GM23338 (cell line): Measurements from ENCODE around the gene PNPLA7. TPM values are rescaled to one million over a fixed set of nuclear protein-coding genes. Genes with fewer than 3 reads are reported as not detected.

Experiments
- ATAC-seq: fragments of 200-7000 bp; cut with Tn5 transposase; 3 replicates; pipeline ENCODE4 v1.9.1; 2020
- DNase-seq: peaks from one replicate; pipeline ENCODE4 v3.0.0-alpha.2; 2015; ENCODE audit warnings: low spot score
- H2AFZ ChIP-seq: fragments of 200-600 bp; sonication (generic); 2 replicates; pipeline ENCODE4 v1.8.0; 2016; ENCODE audit warnings: antibody characterized with exemption, mild to moderate bottlenecking, moderate library complexity
- H3F3A ChIP-seq: fragments of 200-600 bp; sonication (generic); replicated peaks from 2 replicates; pipeline ENCODE4 v1.8.0; 2017; ENCODE audit warnings: antibody characterized with exemption, mixed run types, low read depth
- H3K27ac ChIP-seq: fragments of 200-600 bp; sonication (generic); 2 replicates; pipeline ENCODE4 v1.6.1; 2016; ENCODE audit warnings: low read depth
- H3K27me3 ChIP-seq: fragments of 200-600 bp; sonication (generic); 2 replicates; pipeline ENCODE4 v1.8.0; 2016; ENCODE audit warnings: mild to moderate bottlenecking, mixed run types, moderate library complexity; ENCODE audit not compliant: insufficient read depth
- H3K36me3 ChIP-seq: fragments of 200-600 bp; sonication (generic); 2 replicates; pipeline ENCODE4 v1.8.0; 2016; ENCODE audit warnings: mild to moderate bottlenecking; ENCODE audit not compliant: insufficient read depth
- H3K4me1 ChIP-seq: fragments of 200-600 bp; sonication (generic); 2 replicates; pipeline ENCODE4 v1.8.0; 2016; ENCODE audit warnings: mild to moderate bottlenecking, moderate library complexity; ENCODE audit not compliant: insufficient read depth
- H3K4me2 ChIP-seq: fragments of 200-600 bp; sonication (generic); 2 replicates; pipeline ENCODE4 v1.7.1; 2017; ENCODE audit warnings: mixed run types
- H3K4me3 ChIP-seq: fragments of 200-600 bp; sonication (generic); 2 replicates; pipeline ENCODE4 v1.6.1; 2016; ENCODE audit warnings: mixed run types
- H3K79me2 ChIP-seq: fragments of 200-600 bp; sonication (generic); replicated peaks from 2 replicates; pipeline ENCODE4 v1.8.0; 2017; ENCODE audit warnings: mild to moderate bottlenecking; ENCODE audit not compliant: insufficient read depth
- H3K9me2 ChIP-seq: fragments of 200-600 bp; sonication (generic); 2 replicates; pipeline ENCODE4 v1.8.0; 2017; ENCODE audit not compliant: insufficient read depth
- H4K20me1 ChIP-seq: fragments of 200-600 bp; sonication (generic); replicated peaks from 2 replicates; pipeline ENCODE4 v1.8.0; 2017; ENCODE audit warnings: mild to moderate bottlenecking; ENCODE audit not compliant: insufficient read depth
- H3K27ac Mint-ChIP-seq: 2 replicates; pipeline ENCODE4 v1.8.0; 2020; ENCODE audit warnings: inconsistent platforms, mild to moderate bottlenecking, moderate library complexity, mixed read lengths
- H3K27me3 Mint-ChIP-seq: 3 replicates; pipeline ENCODE4 v1.8.0; 2022; ENCODE audit warnings: low read depth, mild to moderate bottlenecking, moderate library complexity, mixed read lengths, inconsistent platforms; ENCODE audit not compliant: insufficient read depth, poor library complexity
- H3K36me3 Mint-ChIP-seq: 3 replicates; pipeline ENCODE4 v1.8.0; 2021; ENCODE audit warnings: low read depth, mild to moderate bottlenecking, inconsistent platforms, moderate library complexity, mixed read lengths
- H3K4me1 Mint-ChIP-seq: 3 replicates; pipeline ENCODE4 v1.8.0; 2020; ENCODE audit warnings: mild to moderate bottlenecking, inconsistent platforms, mixed read lengths
- H3K4me3 Mint-ChIP-seq: 3 replicates; pipeline ENCODE4 v1.8.0; 2021; ENCODE audit warnings: moderate library complexity, mild to moderate bottlenecking, inconsistent platforms, mixed read lengths
- H3K9me3 Mint-ChIP-seq: 3 replicates; pipeline ENCODE4 v1.8.0; 2020; ENCODE audit warnings: moderate library complexity, mild to moderate bottlenecking, inconsistent platforms, mixed read lengths
- CREB1 ChIP-seq: fragments of 250-450 bp; sonication (Bioruptor Pico); IDR thresholded peaks from 2 replicates; pipeline ENCODE4 v1.5.0; 2020; ENCODE audit warnings: low read depth, mild to moderate bottlenecking, moderate library complexity
- EZH2 ChIP-seq: fragments of 200-600 bp; sonication (generic); IDR thresholded peaks from one replicate; pipeline ENCODE4 v1.8.0; 2017; ENCODE audit warnings: antibody characterized with exemption, mild to moderate bottlenecking, low read depth; ENCODE audit not compliant: unreplicated experiment
- EZH2phosphoT487 ChIP-seq: fragments of 200-600 bp; sonication (generic); IDR thresholded peaks from one replicate; pipeline ENCODE4 v1.8.1; 2018; ENCODE audit warnings: antibody characterized with exemption; ENCODE audit not compliant: unreplicated experiment
- JUNB ChIP-seq: IDR thresholded peaks from one replicate; pipeline ENCODE4 v1.6.1; 2016; ENCODE audit warnings: antibody characterized with exemption; ENCODE audit not compliant: unreplicated experiment
- NANOG ChIP-seq: IDR thresholded peaks from 2 replicates; pipeline ENCODE4 v1.6.1; 2016; ENCODE audit warnings: antibody characterized with exemption, borderline replicate concordance
- POLR2AphosphoS5 ChIP-seq: IDR thresholded peaks from 2 replicates; pipeline ENCODE4 v1.6.1; 2016; ENCODE audit warnings: antibody characterized with exemption, low read depth
- STAT1 ChIP-seq: IDR thresholded peaks from one replicate; pipeline ENCODE4 v1.6.1; 2016; ENCODE audit warnings: antibody characterized with exemption; ENCODE audit not compliant: unreplicated experiment
- ZNF114 ChIP-seq: fragments of 250-450 bp; sonication (Bioruptor Pico); IDR thresholded peaks from 2 replicates; pipeline ENCODE4 v1.5.0; 2020; ENCODE audit warnings: mild to moderate bottlenecking, moderate library complexity
- polyA plus RNA-seq: library from polyadenylated mRNA; unstranded; fragments of >200 nt; fragmentation: Nextera tagmentation; extraction: Ambion mirVana; gene quantifications from 2 replicates; pipeline ENCODE4 v1.2.1, GENCODE V29; 2016
- total RNA-seq: library from RNA; depleted of rRNA; stranded (reverse); fragments of >200 nt; shearing (Covaris generic); gene quantifications from 2 replicates; pipeline ENCODE4 v1.2.3, GENCODE V29; 2014
- TF ChIP-seq, protein P1 (sequence below), 2 experiments: fragments of 200-600 bp in 1 of 2; sonication (generic) in 1 of 2; conservative IDR thresholded peaks; 2 replicates each; pipeline versions ENCODE4 v1.5.1 to v1.6.1; 2016 to 2017; ENCODE audit warnings: antibody characterized with exemption in 2 of 2, low read depth in 2 of 2, mild to moderate bottlenecking in 2 of 2, moderate library complexity in 1 of 2
- TF ChIP-seq, protein P2 (sequence below): IDR thresholded peaks from 2 replicates; pipeline ENCODE4 v1.6.1; 2016; ENCODE audit warnings: antibody characterized with exemption
- TF ChIP-seq, protein P3 (sequence below): fragments of 250-450 bp; sonication (Bioruptor Pico); IDR thresholded peaks from 2 replicates; pipeline ENCODE4 v1.5.0; 2020; ENCODE audit warnings: mild to moderate bottlenecking, moderate library complexity
- TF ChIP-seq, protein P4 (sequence below): IDR thresholded peaks from one replicate; pipeline ENCODE4 v1.6.1; 2018; ENCODE audit warnings: antibody characterized with exemption; ENCODE audit not compliant: unreplicated experiment

The PNPLA7 gene
- total and polyA plus RNA-seq, 2 experiments from 2014 or later, result 0.45 to 0.80 TPM

DNA sequence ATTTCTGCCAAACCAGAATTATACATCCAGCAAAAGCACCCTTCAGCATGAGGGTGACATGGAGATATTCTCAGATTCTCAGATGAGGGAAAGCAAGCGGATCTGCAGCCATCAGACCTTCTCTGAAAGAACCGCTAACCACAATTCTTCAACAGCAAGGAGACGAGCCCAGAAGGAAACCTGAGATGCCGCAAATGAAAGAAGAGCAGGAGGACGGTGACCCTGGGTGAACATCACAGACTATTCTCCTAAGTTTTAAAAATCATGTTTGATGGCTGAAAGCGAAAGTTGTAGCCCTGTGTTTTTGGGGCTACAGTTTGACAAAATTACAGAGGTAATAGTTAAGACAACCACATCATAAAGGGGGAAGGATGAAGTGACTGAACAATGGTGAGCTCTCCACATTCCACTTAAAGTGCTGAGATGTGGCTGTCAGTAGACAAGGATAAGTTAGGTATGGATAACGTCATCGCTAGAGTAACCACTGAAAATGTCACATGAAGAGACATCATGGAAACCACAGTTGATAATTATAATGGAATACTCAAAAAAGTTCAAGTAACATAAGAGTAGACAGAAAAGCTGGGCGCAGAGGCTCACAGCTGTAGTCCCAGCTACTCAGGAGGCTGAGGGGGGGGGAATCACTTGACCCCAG, 59.5 kb downstream of the PNPLA7 start:
- Histone ChIP-seq H3K4me3 (no peak overlapping the region), H2AFZ (no peak overlapping the region), H3F3A (no peaks in the 10 kb centered on the region), H3K27ac (no peak overlapping the region), H3K27me3 (no peaks in the 10 kb centered on the region), H3K4me1 (no peaks in the 10 kb centered on the region), H3K9me2 (no peaks in the 10 kb centered on the region), H3K4me2 (no peak overlapping the region), H3K79me2 (no peaks in the 10 kb centered on the region), H3K36me3 (no peaks in the 10 kb centered on the region), H4K20me1 (no peaks in the 10 kb centered on the region)
- Mint-ChIP-seq H3K4me3 (no peak overlapping the region), H3K9me3 (peaks cover 16% of the 10 kb centered on the region), H3K27me3 (peaks cover 13% of the 10 kb centered on the region), H3K36me3 (no peaks in the 10 kb centered on the region), H3K27ac (no peak overlapping the region), H3K4me1 (no peaks in the 10 kb centered on the region; the same call in 2 of the 3 replicates)
- DNase-seq (no peak), ATAC-seq (no peak)
- TF ChIP-seq ZNF114 (CRISPR knock-in tag) (no peak), POLR2AphosphoS5 (no peak), EZH2phosphoT487 (no peak), JUNB (no peak), EZH2 (no peak), STAT1 (no peak), CREB1 (CRISPR knock-in tag) (no peak), NANOG (no peak)
- TF ChIP-seq, protein P1, sequence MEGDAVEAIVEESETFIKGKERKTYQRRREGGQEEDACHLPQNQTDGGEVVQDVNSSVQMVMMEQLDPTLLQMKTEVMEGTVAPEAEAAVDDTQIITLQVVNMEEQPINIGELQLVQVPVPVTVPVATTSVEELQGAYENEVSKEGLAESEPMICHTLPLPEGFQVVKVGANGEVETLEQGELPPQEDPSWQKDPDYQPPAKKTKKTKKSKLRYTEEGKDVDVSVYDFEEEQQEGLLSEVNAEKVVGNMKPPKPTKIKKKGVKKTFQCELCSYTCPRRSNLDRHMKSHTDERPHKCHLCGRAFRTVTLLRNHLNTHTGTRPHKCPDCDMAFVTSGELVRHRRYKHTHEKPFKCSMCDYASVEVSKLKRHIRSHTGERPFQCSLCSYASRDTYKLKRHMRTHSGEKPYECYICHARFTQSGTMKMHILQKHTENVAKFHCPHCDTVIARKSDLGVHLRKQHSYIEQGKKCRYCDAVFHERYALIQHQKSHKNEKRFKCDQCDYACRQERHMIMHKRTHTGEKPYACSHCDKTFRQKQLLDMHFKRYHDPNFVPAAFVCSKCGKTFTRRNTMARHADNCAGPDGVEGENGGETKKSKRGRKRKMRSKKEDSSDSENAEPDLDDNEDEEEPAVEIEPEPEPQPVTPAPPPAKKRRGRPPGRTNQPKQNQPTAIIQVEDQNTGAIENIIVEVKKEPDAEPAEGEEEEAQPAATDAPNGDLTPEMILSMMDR (conservative IDR thresholded peaks at IDR 0.05; ENCODE audit: low read depth in 2 of 2), result no peak
- TF ChIP-seq, protein P2, sequence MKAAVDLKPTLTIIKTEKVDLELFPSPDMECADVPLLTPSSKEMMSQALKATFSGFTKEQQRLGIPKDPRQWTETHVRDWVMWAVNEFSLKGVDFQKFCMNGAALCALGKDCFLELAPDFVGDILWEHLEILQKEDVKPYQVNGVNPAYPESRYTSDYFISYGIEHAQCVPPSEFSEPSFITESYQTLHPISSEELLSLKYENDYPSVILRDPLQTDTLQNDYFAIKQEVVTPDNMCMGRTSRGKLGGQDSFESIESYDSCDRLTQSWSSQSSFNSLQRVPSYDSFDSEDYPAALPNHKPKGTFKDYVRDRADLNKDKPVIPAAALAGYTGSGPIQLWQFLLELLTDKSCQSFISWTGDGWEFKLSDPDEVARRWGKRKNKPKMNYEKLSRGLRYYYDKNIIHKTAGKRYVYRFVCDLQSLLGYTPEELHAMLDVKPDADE, result no peak
- TF ChIP-seq, protein P3, sequence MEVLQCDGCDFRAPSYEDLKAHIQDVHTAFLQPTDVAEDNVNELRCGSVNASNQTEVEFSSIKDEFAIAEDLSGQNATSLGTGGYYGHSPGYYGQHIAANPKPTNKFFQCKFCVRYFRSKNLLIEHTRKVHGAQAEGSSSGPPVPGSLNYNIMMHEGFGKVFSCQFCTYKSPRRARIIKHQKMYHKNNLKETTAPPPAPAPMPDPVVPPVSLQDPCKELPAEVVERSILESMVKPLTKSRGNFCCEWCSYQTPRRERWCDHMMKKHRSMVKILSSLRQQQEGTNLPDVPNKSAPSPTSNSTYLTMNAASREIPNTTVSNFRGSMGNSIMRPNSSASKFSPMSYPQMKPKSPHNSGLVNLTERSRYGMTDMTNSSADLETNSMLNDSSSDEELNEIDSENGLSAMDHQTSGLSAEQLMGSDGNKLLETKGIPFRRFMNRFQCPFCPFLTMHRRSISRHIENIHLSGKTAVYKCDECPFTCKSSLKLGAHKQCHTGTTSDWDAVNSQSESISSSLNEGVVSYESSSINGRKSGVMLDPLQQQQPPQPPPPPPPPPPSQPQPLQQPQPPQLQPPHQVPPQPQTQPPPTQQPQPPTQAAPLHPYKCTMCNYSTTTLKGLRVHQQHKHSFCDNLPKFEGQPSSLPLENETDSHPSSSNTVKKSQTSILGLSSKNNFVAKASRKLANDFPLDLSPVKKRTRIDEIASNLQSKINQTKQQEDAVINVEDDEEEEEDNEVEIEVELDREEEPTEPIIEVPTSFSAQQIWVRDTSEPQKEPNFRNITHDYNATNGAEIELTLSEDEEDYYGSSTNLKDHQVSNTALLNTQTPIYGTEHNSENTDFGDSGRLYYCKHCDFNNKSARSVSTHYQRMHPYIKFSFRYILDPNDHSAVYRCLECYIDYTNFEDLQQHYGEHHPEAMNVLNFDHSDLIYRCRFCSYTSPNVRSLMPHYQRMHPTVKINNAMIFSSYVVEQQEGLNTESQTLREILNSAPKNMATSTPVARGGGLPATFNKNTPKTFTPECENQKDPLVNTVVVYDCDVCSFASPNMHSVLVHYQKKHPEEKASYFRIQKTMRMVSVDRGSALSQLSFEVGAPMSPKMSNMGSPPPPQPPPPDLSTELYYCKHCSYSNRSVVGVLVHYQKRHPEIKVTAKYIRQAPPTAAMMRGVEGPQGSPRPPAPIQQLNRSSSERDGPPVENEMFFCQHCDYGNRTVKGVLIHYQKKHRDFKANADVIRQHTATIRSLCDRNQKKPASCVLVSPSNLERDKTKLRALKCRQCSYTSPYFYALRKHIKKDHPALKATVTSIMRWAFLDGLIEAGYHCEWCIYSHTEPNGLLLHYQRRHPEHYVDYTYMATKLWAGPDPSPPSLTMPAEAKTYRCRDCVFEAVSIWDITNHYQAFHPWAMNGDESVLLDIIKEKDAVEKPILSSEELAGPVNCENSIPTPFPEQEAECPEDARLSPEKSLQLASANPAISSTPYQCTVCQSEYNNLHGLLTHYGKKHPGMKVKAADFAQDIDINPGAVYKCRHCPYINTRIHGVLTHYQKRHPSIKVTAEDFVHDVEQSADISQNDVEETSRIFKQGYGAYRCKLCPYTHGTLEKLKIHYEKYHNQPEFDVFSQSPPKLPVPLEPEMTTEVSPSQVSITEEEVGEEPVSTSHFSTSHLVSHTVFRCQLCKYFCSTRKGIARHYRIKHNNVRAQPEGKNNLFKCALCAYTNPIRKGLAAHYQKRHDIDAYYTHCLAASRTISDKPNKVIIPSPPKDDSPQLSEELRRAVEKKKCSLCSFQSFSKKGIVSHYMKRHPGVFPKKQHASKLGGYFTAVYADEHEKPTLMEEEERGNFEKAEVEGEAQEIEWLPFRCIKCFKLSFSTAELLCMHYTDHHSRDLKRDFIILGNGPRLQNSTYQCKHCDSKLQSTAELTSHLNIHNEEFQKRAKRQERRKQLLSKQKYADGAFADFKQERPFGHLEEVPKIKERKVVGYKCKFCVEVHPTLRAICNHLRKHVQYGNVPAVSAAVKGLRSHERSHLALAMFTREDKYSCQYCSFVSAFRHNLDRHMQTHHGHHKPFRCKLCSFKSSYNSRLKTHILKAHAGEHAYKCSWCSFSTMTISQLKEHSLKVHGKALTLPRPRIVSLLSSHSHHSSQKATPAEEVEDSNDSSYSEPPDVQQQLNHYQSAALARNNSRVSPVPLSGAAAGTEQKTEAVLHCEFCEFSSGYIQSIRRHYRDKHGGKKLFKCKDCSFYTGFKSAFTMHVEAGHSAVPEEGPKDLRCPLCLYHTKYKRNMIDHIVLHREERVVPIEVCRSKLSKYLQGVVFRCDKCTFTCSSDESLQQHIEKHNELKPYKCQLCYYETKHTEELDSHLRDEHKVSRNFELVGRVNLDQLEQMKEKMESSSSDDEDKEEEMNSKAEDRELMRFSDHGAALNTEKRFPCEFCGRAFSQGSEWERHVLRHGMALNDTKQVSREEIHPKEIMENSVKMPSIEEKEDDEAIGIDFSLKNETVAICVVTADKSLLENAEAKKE, result no peak
- TF ChIP-seq, protein P4, sequence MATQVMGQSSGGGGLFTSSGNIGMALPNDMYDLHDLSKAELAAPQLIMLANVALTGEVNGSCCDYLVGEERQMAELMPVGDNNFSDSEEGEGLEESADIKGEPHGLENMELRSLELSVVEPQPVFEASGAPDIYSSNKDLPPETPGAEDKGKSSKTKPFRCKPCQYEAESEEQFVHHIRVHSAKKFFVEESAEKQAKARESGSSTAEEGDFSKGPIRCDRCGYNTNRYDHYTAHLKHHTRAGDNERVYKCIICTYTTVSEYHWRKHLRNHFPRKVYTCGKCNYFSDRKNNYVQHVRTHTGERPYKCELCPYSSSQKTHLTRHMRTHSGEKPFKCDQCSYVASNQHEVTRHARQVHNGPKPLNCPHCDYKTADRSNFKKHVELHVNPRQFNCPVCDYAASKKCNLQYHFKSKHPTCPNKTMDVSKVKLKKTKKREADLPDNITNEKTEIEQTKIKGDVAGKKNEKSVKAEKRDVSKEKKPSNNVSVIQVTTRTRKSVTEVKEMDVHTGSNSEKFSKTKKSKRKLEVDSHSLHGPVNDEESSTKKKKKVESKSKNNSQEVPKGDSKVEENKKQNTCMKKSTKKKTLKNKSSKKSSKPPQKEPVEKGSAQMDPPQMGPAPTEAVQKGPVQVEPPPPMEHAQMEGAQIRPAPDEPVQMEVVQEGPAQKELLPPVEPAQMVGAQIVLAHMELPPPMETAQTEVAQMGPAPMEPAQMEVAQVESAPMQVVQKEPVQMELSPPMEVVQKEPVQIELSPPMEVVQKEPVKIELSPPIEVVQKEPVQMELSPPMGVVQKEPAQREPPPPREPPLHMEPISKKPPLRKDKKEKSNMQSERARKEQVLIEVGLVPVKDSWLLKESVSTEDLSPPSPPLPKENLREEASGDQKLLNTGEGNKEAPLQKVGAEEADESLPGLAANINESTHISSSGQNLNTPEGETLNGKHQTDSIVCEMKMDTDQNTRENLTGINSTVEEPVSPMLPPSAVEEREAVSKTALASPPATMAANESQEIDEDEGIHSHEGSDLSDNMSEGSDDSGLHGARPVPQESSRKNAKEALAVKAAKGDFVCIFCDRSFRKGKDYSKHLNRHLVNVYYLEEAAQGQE, result no peak
